HG03196 (cell line): ENCODE measurements around the gene OSBPL9.
A peak's percentile ranks its signal among the peaks of the same experiment; 100 is the strongest.

ENCODE experiments used
- ATAC-seq: cut with Tn5 transposase; IDR thresholded peaks from one replicate; pipeline ENCODE4 v1.9.1; 2021; ENCODE audit not compliant: unreplicated experiment

The OSBPL9 gene

GRCh38 chr1:51616903-51617708, at the start of gene OSBPL9:
TSS of gene OSBPL9 (plus strand) at chr1:51617092. CDS start at chr1:51617111, 19 bp downstream.
- ATAC-seq = peak; percentile 91

DNA sequence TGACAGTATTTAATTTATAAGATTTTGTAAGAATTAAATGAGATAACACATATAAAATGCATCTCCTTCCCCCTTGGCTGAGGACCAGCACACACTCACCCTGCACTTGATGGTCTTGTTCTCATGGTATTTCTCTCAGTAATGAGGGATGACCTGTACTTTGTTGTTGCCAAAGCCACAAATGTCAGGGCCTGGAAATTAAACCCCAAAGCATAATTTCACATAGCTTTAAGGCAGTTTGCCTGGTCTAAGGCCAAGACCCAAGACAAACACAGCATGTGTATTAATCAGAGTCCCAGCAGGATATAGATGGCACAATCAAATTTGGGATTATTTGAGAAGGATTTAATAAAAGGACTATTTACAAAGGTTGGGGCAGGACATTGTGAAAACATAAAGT, 49.2 kb upstream of the OSBPL9 start:
- no peak for ATAC-seq

- ATAC-seq = no peak
Observed at GRCh38 chr1:51568231-51568935, 48.5 kb upstream of the OSBPL9 start.

- ATAC-seq = peak; percentile 78
Observed at GRCh38 chr1:51569284-51570062, 47.4 kb upstream of the OSBPL9 start.

DNA sequence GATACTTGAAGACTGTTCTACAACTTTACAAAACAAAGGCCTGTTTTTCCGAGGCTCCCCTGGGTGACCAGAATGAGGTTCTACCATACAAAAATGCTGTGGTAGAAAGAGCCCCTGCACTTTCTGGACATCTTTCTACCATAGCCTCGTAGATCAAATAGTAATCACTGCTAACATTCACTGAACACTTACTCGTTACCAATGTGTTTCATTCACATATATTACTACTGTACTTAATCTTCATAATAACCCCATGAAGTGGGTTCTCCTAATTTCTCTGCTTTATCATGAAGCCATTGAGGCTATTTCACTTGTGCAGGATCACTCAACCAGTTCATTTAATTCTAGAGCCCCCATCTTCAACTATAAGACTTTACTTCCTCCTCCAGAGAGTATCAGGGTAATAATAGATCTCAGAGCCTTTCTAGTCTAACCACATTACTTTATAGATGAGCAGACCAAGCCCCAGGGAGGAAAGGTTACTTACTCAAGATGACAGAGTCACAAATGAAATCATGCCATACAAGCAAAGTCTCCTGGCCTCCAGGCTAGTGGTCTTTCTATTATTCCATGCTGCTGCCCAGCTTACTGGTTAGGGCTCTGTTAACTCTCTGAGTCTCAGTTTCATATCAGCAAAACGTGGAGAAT, 46.7 kb upstream of the OSBPL9 start:
- ATAC-seq = peak; percentile 3

- ATAC-seq = no peak
Observed at GRCh38 chr1:51572365-51572764, 44.5 kb upstream of the OSBPL9 start.

DNA sequence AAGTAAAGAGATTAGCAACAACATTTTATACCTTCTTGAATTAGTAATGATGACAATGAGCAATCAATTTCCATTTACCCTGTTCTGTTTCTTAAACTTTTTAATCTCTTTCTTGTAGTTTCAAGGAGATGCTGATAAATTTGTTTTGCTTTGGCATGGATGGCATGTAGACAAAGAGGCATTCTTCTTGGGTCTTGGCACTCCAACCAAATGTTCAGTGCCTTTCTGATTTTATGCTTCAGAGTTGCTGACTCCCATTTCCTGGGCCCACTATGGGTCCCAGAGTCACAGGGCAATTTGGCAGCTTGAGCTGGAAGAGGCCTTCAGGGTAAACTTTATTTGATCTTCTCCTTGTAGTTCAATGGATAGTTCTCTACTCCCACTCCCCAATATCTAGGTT, 42.1 kb upstream of the OSBPL9 start:
- ATAC-seq = no peak

GRCh38 chr1:51575406-51576084, 41.3 kb upstream of the OSBPL9 start:
- ATAC-seq = no peak

DNA sequence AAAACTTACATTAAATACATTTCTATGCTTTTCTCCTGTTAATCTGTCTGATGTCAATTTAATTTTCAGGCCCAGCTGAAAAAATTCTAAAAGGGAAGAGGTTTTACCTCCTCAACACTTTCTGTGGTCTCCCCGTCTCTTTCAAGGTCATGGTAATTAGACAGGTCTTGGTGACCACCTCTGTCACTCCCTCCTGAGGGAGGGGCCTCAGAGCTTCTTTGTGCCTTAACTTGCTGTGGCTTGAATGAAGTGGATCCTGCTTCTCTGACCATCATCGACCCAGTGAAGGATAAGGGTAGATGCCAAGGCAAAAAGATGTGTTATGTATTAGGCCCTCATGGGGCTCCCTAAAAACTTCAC, 40.8 kb upstream of the OSBPL9 start:
- ATAC-seq = no peak

DNA sequence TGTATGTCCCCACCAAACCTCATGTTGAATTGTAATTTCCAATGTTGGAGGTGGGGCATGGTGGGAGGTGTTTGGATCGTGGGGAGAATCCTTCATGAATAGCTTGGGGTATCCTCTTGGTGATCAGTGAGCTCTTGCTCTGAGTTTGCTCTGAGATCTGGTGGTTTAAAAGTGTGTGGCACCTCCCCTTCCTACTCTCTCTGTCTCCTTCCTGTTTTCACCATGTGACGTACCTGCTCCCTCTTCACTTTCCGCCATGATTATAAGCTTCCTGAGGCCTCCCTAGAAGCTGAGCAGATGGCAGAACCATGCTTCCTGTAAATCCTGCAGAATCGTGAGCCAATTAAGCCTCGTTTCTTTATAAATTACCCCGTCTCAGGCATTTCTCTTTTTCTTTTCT, 40.0 kb upstream of the OSBPL9 start:
- no peak for ATAC-seq

GRCh38 chr1:51578383-51579109, 38.3 kb upstream of the OSBPL9 start:
- ATAC-seq = peak; percentile 74

- no peak for ATAC-seq
Observed at GRCh38 chr1:51581238-51581637, 35.7 kb upstream of the OSBPL9 start.

GRCh38 chr1:51583532-51583931, 33.4 kb upstream of the OSBPL9 start:
- no peak for ATAC-seq

DNA sequence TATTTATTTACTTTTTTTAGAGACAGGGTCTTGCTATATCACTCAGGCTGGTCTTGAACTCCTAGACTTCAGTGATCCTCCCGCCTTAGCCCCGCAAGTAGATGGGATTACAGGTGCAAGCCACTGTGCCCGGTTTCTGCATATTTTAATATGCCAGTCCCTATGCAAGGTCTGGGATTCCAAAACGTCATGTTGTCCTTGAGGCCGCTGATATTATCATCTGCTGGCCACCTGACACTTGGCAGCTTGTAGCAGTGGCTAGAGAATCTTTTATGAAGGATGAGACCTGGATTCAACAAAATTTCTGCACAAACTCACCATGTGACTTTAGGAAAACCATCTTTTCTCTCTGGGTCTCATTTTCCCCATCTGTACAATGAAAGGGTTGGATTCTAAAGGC, 32.9 kb upstream of the OSBPL9 start:
- no peak for ATAC-seq

DNA sequence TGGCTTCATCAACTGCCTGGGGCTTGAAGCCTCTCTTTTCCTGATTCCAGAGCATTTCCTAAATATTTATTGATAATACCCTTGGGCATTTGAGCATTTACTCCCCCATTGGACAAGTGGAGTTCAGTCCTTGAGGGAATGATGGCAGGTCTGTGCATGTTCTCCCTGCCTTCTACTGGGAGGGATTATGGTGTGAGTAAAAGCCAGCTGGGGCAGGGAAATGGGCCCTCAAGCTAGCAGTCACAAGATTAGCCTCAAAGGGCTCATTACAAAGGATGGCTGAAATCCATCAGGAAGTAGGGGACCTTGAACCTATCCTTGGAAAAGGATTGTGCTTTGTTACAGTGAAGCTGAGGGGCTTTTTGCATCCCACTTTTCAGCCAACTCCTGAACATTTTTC, 24.2 kb upstream of the OSBPL9 start:
- ATAC-seq = no peak

DNA sequence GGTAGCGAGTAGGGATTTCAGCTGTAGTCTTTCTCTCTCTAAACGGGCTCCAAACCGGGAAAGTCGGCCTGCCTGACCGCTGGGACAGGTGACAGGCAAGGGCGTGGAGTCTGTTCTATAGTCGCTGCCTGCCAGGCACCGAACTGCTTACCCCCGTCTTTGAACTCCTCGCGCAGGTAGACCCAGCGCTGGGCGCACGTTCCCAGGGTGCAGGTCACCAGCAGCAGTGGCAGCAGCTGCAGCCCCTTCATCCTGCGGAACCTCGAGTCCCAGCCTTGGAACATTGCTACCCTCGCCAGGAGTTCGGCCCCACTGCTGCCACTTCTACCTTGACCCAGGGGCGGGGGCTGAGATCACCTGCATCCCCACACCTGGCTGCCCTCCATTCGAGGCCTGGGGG, 22.2 kb upstream of the OSBPL9 start:
- ATAC-seq = no peak

GRCh38 chr1:51600529-51600928, 16.4 kb upstream of the OSBPL9 start:
- no peak for ATAC-seq

DNA sequence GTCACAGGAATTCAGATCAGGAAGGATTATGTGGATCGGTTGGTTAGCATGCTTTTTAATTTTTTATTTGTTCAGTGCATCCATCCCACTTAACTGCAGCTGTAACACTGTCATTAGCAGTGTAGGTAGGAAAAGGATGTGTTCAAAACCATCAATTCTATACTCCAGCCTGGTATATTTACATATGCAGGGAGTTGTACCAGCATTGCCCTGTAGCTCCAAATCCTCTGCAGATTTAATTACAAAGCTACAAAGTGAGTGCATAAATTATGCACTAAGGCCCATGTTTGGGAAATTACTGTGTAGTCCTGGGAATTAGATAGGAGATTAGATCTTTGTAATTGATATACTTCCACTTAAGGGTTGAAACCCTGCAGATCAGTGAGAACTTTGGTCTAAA, 15.9 kb upstream of the OSBPL9 start:
- ATAC-seq = no peak

DNA sequence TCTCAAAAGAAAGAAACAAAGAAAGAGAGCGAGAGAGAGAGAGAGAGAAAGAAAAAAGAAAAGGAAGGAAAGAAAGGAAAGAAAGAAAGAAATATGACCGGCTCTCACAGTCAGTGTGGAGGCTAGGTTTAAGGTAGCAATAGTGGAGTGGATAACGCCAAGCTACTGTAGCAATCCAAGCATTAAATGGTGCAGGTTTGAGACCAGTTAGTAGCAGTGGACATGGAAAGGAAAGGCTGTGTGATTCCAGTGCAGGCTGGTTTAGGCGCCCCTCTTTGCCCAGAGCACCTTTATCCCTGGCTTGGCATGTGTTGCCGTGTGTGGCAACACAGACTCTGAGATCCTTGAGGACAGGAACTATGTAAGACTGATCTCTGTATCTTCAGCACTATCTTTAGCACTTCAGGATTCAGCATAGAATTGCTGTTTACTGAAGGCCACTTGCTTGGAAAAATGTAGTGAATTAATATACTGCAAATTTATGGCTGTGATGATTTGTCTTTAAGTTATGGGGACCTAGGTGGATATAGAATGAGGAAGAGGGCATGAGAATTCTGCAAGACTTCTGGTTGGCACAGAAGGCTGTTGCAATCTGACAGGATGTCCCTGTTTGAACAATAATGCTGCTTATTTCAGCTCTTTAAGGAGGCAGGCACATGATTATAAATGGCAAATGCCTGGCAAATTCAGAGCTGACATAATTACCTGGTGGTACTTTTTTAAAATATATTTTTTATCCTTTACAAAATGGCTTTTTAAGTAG, 10.8 kb upstream of the OSBPL9 start:
- ATAC-seq = no peak
